ENCODE data around the gene BRD3.

The BRD3 gene

GRCh38 chr9:134049772-134050588 is 17.8 kb downstream of the BRD3 start:
- Histone ChIP-seq H2BK120ac (ENCODE audit: low read depth, low read length) (no peak overlapping the region), H2AK5ac (ENCODE audit: low read length) (no peak overlapping the region), H3K79me2 (ENCODE audit: control insufficient read depth, insufficient read depth, low read length) (peaks cover 8% of the 10 kb centered on the region), H2BK5ac (ENCODE audit: low read length) (no peak overlapping the region), H3K9ac (ENCODE audit: low read length) (no peak overlapping the region), H3K4me3 (ENCODE audit: low read length) (no peak overlapping the region), H3K4ac (ENCODE audit: low read depth, low read length) (no peak overlapping the region), H3K18ac (ENCODE audit: low read length) (no peak overlapping the region), H3K56ac (ENCODE audit: low read length) (no peak overlapping the region), H3K27me3 (ENCODE audit: insufficient read depth, low read length, poor library complexity) (no peaks in the 10 kb centered on the region), H3K23ac (ENCODE audit: low read length) (no peak overlapping the region), H3K27ac (ENCODE audit: low read depth, low read length) (no peak overlapping the region), H3K4me1 (ENCODE audit: control insufficient read depth, low read depth, low read length) (no peaks in the 10 kb centered on the region), H3K4me2 (ENCODE audit: low read length) (no peak overlapping the region), H3K36me3 (ENCODE audit: control insufficient read depth, insufficient read depth, low read length) (peaks cover 14% of the 10 kb centered on the region), H3K79me1 (ENCODE audit: low read length) (peaks cover 4% of the 10 kb centered on the region), H4K5ac (ENCODE audit: low read length) (no peak overlapping the region), H4K8ac (ENCODE audit: low read depth, low read length) (no peak overlapping the region), H2BK15ac (replicated peaks; ENCODE audit: low read depth) (no peak overlapping the region)
- DNase-seq: no peak
- WGBS (ENCODE audit: extremely low coverage, insufficient coverage, low lambda C conversion rate): no CpG with 5 or more reads among the region's 28 CpGs

GRCh38 chr9:134049236-134049635 is 18.6 kb downstream of the BRD3 start:
- Histone ChIP-seq H2BK5ac (ENCODE audit: low read length) (no peak overlapping the region), H4K5ac (ENCODE audit: low read length) (no peak overlapping the region), H3K36me3 (ENCODE audit: control insufficient read depth, insufficient read depth, low read length) (peaks cover 16% of the 10 kb centered on the region), H4K8ac (ENCODE audit: low read depth, low read length) (no peak overlapping the region), H3K79me1 (ENCODE audit: low read length) (peaks cover 4% of the 10 kb centered on the region), H3K56ac (ENCODE audit: low read length) (no peak overlapping the region), H3K9ac (ENCODE audit: low read length) (no peak overlapping the region), H3K79me2 (ENCODE audit: control insufficient read depth, insufficient read depth, low read length) (peaks cover 3% of the 10 kb centered on the region), H2AK5ac (ENCODE audit: low read length) (no peak overlapping the region), H2BK15ac (replicated peaks; ENCODE audit: low read depth) (no peak overlapping the region), H3K4me1 (ENCODE audit: control insufficient read depth, low read depth, low read length) (no peaks in the 10 kb centered on the region), H3K18ac (ENCODE audit: low read length) (no peak overlapping the region), H2BK120ac (ENCODE audit: low read depth, low read length) (no peak overlapping the region), H3K27ac (ENCODE audit: low read depth, low read length) (no peak overlapping the region), H3K4me2 (ENCODE audit: low read length) (no peak overlapping the region), H3K4ac (ENCODE audit: low read depth, low read length) (no peak overlapping the region), H3K4me3 (ENCODE audit: low read length) (no peak overlapping the region), H3K23ac (ENCODE audit: low read length) (no peak overlapping the region), H3K27me3 (ENCODE audit: insufficient read depth, low read length, poor library complexity) (no peaks in the 10 kb centered on the region)
- no peak for DNase-seq
- WGBS (ENCODE audit: extremely low coverage, insufficient coverage, low lambda C conversion rate): no CpG with 5 or more reads among the region's 20 CpGs

GRCh38 chr9:134048582-134048968 is 19.3 kb downstream of the BRD3 start:
- no peaks in the 10 kb centered on the region for H3K27me3 ChIP-seq (ENCODE audit: insufficient read depth, low read length, poor library complexity)
- no peak overlapping the region for H3K4ac ChIP-seq (ENCODE audit: low read depth, low read length)
- no peak overlapping the region for H3K9ac ChIP-seq (ENCODE audit: low read length)
- no peak overlapping the region for H3K23ac ChIP-seq (ENCODE audit: low read length)
- H3K79me2 ChIP-seq (ENCODE audit: control insufficient read depth, insufficient read depth, low read length): peaks cover under 1% of the 10 kb centered on the region
- H3K79me1 ChIP-seq (ENCODE audit: low read length): peaks cover under 1% of the 10 kb centered on the region
- no peak overlapping the region for H2AK5ac ChIP-seq (ENCODE audit: low read length)
- H4K8ac ChIP-seq (ENCODE audit: low read depth, low read length): no peak overlapping the region
- no peak overlapping the region for H3K18ac ChIP-seq (ENCODE audit: low read length)
- no CpG with 5 or more reads among the region's 12 CpGs for WGBS (ENCODE audit: extremely low coverage, insufficient coverage, low lambda C conversion rate)
- H3K4me3 ChIP-seq (ENCODE audit: low read length): no peak overlapping the region
- no peak overlapping the region for H3K4me2 ChIP-seq (ENCODE audit: low read length)
- no peak overlapping the region for H2BK120ac ChIP-seq (ENCODE audit: low read depth, low read length)
- H3K4me1 ChIP-seq (ENCODE audit: control insufficient read depth, low read depth, low read length): no peaks in the 10 kb centered on the region
- DNase-seq: no peak
- H2BK5ac ChIP-seq (ENCODE audit: low read length): no peak overlapping the region
- no peak overlapping the region for H3K27ac ChIP-seq (ENCODE audit: low read depth, low read length)
- peaks cover 18% of the 10 kb centered on the region for H3K36me3 ChIP-seq (ENCODE audit: control insufficient read depth, insufficient read depth, low read length)
- H4K5ac ChIP-seq (ENCODE audit: low read length): no peak overlapping the region
- H3K56ac ChIP-seq (ENCODE audit: low read length): no peak overlapping the region
- no peak overlapping the region for H2BK15ac ChIP-seq (replicated peaks; ENCODE audit: low read depth)

- no peak for DNase-seq
- no peak overlapping the region for H3K18ac ChIP-seq (ENCODE audit: low read length)
- no peaks in the 10 kb centered on the region for H3K79me1 ChIP-seq (ENCODE audit: low read length)
- H3K79me2 ChIP-seq (ENCODE audit: control insufficient read depth, insufficient read depth, low read length): no peaks in the 10 kb centered on the region
- H2BK120ac ChIP-seq (ENCODE audit: low read depth, low read length): no peak overlapping the region
- H3K27ac ChIP-seq (ENCODE audit: low read depth, low read length): no peak overlapping the region
- no peak overlapping the region for H3K9ac ChIP-seq (ENCODE audit: low read length)
- no peak overlapping the region for H3K4me3 ChIP-seq (ENCODE audit: low read length)
- H2BK5ac ChIP-seq (ENCODE audit: low read length): no peak overlapping the region
- no peak overlapping the region for H3K4me2 ChIP-seq (ENCODE audit: low read length)
- no peak overlapping the region for H2BK15ac ChIP-seq (replicated peaks; ENCODE audit: low read depth)
- no peaks in the 10 kb centered on the region for H3K27me3 ChIP-seq (ENCODE audit: insufficient read depth, low read length, poor library complexity)
- no peak overlapping the region for H2AK5ac ChIP-seq (ENCODE audit: low read length)
- H3K4me1 ChIP-seq (ENCODE audit: control insufficient read depth, low read depth, low read length): no peaks in the 10 kb centered on the region
- no peak overlapping the region for H4K8ac ChIP-seq (ENCODE audit: low read depth, low read length)
- no peak overlapping the region for H3K23ac ChIP-seq (ENCODE audit: low read length)
- no peak overlapping the region for H3K4ac ChIP-seq (ENCODE audit: low read depth, low read length)
- no CpG with 5 or more reads among the region's 53 CpGs for WGBS (ENCODE audit: extremely low coverage, insufficient coverage, low lambda C conversion rate)
- H3K56ac ChIP-seq (ENCODE audit: low read length): no peak overlapping the region
- H4K5ac ChIP-seq (ENCODE audit: low read length): no peak overlapping the region
- H3K36me3 ChIP-seq (ENCODE audit: control insufficient read depth, insufficient read depth, low read length): peaks cover 18% of the 10 kb centered on the region
These were observed 19.8 kb downstream of the BRD3 start for GRCh38 chr9:134047868-134048581.

GRCh38 chr9:134046894-134047681 is 20.7 kb downstream of the BRD3 start:
- Histone ChIP-seq H3K4ac (ENCODE audit: low read depth, low read length) (no peak overlapping the region), H3K56ac (ENCODE audit: low read length) (no peak overlapping the region), H3K9ac (ENCODE audit: low read length) (no peak overlapping the region), H3K79me2 (ENCODE audit: control insufficient read depth, insufficient read depth, low read length) (no peaks in the 10 kb centered on the region), H3K23ac (ENCODE audit: low read length) (no peak overlapping the region), H2AK5ac (ENCODE audit: low read length) (no peak overlapping the region), H3K4me2 (ENCODE audit: low read length) (no peak overlapping the region), H3K27ac (ENCODE audit: low read depth, low read length) (no peak overlapping the region), H4K8ac (ENCODE audit: low read depth, low read length) (no peak overlapping the region), H2BK5ac (ENCODE audit: low read length) (no peak overlapping the region), H3K4me1 (ENCODE audit: control insufficient read depth, low read depth, low read length) (no peaks in the 10 kb centered on the region), H3K4me3 (ENCODE audit: low read length) (no peak overlapping the region), H4K5ac (ENCODE audit: low read length) (no peak overlapping the region), H3K18ac (ENCODE audit: low read length) (no peak overlapping the region), H2BK120ac (ENCODE audit: low read depth, low read length) (no peak overlapping the region), H2BK15ac (replicated peaks; ENCODE audit: low read depth) (no peak overlapping the region), H3K27me3 (ENCODE audit: insufficient read depth, low read length, poor library complexity) (no peaks in the 10 kb centered on the region), H3K79me1 (ENCODE audit: low read length) (no peaks in the 10 kb centered on the region), H3K36me3 (ENCODE audit: control insufficient read depth, insufficient read depth, low read length) (peaks cover 18% of the 10 kb centered on the region)
- no peak for DNase-seq
- WGBS (ENCODE audit: extremely low coverage, insufficient coverage, low lambda C conversion rate): no CpG with 5 or more reads among the region's 21 CpGs
